ENCODE results near the gene TMEM132C.

TMEM132C gene

DNA sequence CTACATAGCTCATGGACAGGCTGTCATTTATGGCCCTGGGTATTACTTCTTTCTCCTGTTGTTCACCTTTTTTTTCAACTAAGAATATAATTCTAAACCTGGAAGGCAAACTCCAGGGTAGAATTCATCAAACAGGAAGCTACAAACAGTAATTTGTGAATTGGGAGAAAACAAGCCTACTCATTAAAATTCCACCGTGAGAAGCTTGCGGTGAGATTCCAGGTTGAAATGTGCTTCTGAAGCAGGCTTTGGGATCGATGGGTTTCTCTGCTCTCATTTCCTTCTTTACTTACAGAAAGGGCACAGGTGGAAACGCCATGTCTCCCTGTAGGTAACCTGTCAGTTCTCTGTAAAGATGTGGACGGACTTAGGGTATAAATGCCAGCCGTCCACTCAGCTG, 257.5 kb downstream of the TMEM132C start:
- H3K4me3 ChIP-seq (replicated peaks in 1 of 2; ENCODE audit: low read depth in 2 of 2, low read length in 2 of 2): no peak overlapping the region
- TF ChIP-seq, protein P1, sequence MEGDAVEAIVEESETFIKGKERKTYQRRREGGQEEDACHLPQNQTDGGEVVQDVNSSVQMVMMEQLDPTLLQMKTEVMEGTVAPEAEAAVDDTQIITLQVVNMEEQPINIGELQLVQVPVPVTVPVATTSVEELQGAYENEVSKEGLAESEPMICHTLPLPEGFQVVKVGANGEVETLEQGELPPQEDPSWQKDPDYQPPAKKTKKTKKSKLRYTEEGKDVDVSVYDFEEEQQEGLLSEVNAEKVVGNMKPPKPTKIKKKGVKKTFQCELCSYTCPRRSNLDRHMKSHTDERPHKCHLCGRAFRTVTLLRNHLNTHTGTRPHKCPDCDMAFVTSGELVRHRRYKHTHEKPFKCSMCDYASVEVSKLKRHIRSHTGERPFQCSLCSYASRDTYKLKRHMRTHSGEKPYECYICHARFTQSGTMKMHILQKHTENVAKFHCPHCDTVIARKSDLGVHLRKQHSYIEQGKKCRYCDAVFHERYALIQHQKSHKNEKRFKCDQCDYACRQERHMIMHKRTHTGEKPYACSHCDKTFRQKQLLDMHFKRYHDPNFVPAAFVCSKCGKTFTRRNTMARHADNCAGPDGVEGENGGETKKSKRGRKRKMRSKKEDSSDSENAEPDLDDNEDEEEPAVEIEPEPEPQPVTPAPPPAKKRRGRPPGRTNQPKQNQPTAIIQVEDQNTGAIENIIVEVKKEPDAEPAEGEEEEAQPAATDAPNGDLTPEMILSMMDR (IDR thresholded peaks at IDR 0.05; ENCODE audit: low read depth, low read length): no peak
- DNase-seq (ENCODE audit: low read depth in 2 of 2): no peak

DNA sequence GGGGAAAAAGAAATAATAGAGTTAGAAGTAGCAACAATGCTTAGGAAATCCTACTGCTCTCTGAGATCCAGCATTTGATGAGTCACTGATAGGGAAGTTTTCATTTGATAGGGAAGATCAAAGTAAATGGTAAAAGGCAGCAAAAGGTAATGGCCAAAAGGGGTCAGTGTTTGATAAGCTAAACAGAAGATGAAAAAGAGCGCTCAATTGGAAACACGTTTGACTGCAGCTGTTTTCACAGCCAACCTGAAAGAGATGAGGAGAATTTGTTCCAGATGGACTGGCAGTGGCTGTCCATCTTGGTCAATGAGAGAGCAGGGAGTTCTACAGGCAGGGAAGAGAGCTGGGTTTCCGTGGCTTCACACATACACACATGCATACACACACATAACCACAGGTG, 264.2 kb downstream of the TMEM132C start:
- no peak overlapping the region for H3K4me3 ChIP-seq (replicated peaks in 1 of 2; ENCODE audit: low read depth in 2 of 2, low read length in 2 of 2)
- TF ChIP-seq, protein P1 (IDR thresholded peaks at IDR 0.05; ENCODE audit: low read depth, low read length): no peak
- DNase-seq (ENCODE audit: low read depth in 2 of 2): no peak

DNA sequence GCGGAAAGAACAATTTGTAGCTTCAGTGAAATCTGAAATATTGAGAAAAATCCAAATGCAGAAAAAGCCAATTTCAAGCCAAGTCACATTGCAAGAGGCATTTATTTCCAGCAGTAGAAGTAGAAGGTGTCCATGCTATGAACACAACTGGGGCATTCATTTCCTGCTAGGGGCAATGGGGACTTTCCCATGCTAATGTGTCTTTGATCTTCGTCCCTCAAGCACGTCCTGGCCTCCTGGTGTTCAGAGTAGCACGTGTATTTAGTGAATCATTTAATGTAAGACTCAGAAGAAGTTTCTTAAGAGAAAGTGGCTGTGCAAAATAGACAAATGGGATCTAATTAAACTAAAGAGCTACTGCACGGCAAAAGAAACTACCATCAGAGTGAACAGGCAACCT, 267.9 kb downstream of the TMEM132C start:
- no peak overlapping the region for H3K4me3 ChIP-seq (replicated peaks in 1 of 2; ENCODE audit: low read depth in 2 of 2, low read length in 2 of 2)
- TF ChIP-seq, protein P1 (IDR thresholded peaks at IDR 0.05; ENCODE audit: low read depth, low read length): no peak
- DNase-seq (ENCODE audit: low read depth in 2 of 2): no peak

DNA sequence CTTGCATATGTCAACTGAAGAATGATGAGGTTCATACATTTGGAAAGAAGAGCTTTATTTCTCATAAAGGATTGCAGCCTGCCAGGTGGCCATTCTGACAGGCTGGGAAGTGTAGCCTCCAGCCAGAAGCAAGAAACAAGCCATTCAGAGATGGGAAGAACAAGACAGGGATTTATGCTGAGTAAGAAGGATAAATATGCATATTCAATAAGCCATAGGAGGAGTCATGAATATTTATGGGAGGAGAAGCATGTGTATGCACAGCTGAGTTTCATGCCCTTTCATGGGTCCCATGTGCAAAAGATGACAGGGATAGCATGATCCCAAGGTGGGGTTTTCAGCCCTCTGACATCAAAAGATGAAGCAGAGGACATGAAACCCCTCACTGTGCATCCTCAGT, 269.8 kb downstream of the TMEM132C start:
- TF ChIP-seq, protein P1 (IDR thresholded peaks at IDR 0.05; ENCODE audit: low read depth, low read length): no peak
- no peak overlapping the region for H3K4me3 ChIP-seq (replicated peaks in 1 of 2; ENCODE audit: low read depth in 2 of 2, low read length in 2 of 2)
- no peak for DNase-seq (ENCODE audit: low read depth in 2 of 2)

DNA sequence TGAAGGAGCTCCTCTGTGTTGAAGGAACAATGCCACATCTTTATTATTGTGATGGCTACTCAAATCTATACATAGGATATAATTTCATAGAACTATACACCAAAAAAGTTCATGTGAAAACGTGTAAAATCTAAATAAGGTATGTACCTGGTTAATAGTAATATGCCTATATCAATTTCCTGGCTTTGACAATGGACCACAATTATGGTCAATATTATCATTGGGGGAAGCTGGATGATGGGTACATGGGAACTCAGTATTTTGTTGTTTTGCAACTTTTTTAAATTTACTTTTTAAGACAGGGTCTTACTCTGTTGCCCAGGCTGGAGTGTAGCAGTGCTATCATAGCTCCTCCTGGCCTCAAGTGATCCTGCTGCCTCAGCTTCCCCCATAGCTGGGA, 270.7 kb downstream of the TMEM132C start:
- no peak overlapping the region for H3K4me3 ChIP-seq (replicated peaks in 1 of 2; ENCODE audit: low read depth in 2 of 2, low read length in 2 of 2)
- no peak for DNase-seq (ENCODE audit: low read depth in 2 of 2)
- TF ChIP-seq, protein P1 (IDR thresholded peaks at IDR 0.05; ENCODE audit: low read depth, low read length): no peak

DNA sequence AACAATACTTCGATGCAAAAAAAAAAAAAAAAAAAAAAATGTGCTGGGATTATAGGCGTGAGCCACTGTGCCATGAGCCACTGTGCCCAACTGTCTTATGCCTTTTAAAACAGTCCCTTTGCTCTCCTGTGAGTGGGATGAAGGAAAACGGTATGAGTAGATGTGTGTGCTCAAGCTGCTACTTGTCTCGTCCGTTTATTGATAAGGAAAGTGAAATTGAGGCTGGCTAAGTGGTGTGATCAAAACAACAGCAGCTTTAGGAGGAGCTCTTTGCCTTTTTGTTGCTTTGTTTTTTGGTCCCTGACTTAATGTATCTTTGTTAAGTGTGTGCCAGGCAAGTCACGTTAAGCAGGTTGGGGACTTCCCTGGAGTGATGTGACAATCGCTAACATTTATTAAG, 275.9 kb downstream of the TMEM132C start:
- H3K4me3 ChIP-seq (replicated peaks in 1 of 2; ENCODE audit: low read depth in 2 of 2, low read length in 2 of 2): no peak overlapping the region
- TF ChIP-seq, protein P1 (IDR thresholded peaks at IDR 0.05; ENCODE audit: low read depth, low read length): no peak
- no peak for DNase-seq (ENCODE audit: low read depth in 2 of 2)

DNA sequence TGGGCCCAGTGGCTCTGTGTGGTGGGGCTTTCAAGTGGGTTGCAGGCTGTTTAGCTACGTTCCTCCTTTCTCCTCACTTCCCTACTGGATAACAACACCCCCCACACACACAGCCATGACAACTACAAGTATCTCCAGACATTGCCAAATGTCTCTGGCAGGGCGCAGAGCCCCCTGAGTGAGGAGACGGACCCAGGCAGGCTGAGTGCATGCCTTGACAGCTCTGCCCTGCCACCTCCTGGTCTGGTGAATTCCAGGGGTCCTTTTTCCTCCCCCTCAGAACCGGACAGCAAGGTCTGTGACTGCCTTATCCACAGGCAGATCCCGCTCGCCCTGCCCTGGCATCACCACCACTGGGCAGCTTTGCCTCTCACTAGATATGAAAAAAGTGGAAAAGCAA, 276.5 kb downstream of the TMEM132C start:
- H3K4me3 ChIP-seq (replicated peaks in 1 of 2; ENCODE audit: low read depth in 2 of 2, low read length in 2 of 2): no peak overlapping the region
- TF ChIP-seq, protein P1 (IDR thresholded peaks at IDR 0.05; ENCODE audit: low read depth, low read length): no peak
- DNase-seq (ENCODE audit: low read depth in 2 of 2): no peak

Data from cardiac fibroblast (primary cell).